Endothelial cell of umbilical vein (primary cell): ENCODE results near the gene ZSCAN5A. TPM values are rescaled to one million over a fixed set of nuclear protein-coding genes. Genes with fewer than 3 reads are reported as not detected.

Experiments used
- BruUV-seq: library from RNA; stranded (reverse); fragments of 400-500 nt; replicated peaks from 2 replicates; lab custom pipeline; 2021; lab: Mats Ljungman, UMichigan
- CTCF ChIA-PET: fragments of 300-600, 350-600 bp; sonication (Branson Sonifier 250); formaldehyde crosslinking; loops from one replicate; lab custom pipeline; 2021; ENCODE audit warnings: antibody characterized with exemption, inconsistent platforms; lab: Charles Lee
- POLR2A ChIA-PET: fragments of 300-600, 350-600 bp; sonication (Branson Sonifier 250); formaldehyde crosslinking; loops from one replicate; lab custom pipeline; 2021; ENCODE audit warnings: antibody characterized with exemption, inconsistent platforms; lab: Charles Lee
- DNase-seq: peaks from one replicate; pipeline ENCODE4 v3.0.0-alpha.2; 2011; ENCODE audit warnings: low read depth, low spot score
- FAIRE-seq: peaks from 2 replicates; lab custom pipeline; 2011; peaks lifted over from hg19 to GRCh38; lab: Jason Lieb, UNC
- H2AFZ ChIP-seq: 2 replicates; pipeline ENCODE4 v1.6.0; 2012; ENCODE audit warnings: low read depth, low read length, control low read depth, inconsistent platforms
- H3K27ac ChIP-seq: 2 replicates; pipeline ENCODE4 v1.5.1; 2011; ENCODE audit warnings: low read depth, mild to moderate bottlenecking, control low read depth, low read length, moderate library complexity; ENCODE audit not compliant: insufficient read depth
- H3K27me3 ChIP-seq, 2 experiments: 2 replicates each; pipeline versions ENCODE4 v1.6.0 to v1.6.1; 2011; ENCODE audit warnings: low read length in 2 of 2, mixed read lengths in 1 of 2; ENCODE audit not compliant: control insufficient read depth in 2 of 2, insufficient read depth in 2 of 2
- H3K36me3 ChIP-seq, 2 experiments: 2 replicates in 1 of 2; 3 replicates in 1 of 2; pipeline ENCODE4 v1.5.1; 2011; ENCODE audit warnings: low read length in 2 of 2, mild to moderate bottlenecking in 1 of 2, moderate library complexity in 1 of 2; ENCODE audit not compliant: control insufficient read depth in 2 of 2, insufficient read depth in 2 of 2; ENCODE audit errors: extremely low read depth in 1 of 2
- H3K4me1 ChIP-seq: 3 replicates; pipeline ENCODE4 v1.5.1; 2011; ENCODE audit warnings: mild to moderate bottlenecking, low read length; ENCODE audit not compliant: control insufficient read depth, insufficient read depth; ENCODE audit errors: extremely low read depth
- H3K4me2 ChIP-seq: 2 replicates; pipeline ENCODE4 v1.6.1; 2011; ENCODE audit warnings: low read length, control low read depth, mixed read lengths; ENCODE audit not compliant: insufficient read depth
- H3K4me3 ChIP-seq, 3 experiments: fragments of 200-600 bp in 1 of 3; sonication (generic), shearing (Covaris generic) in 1 of 3; replicated peaks in 1 of 3; 2 replicates each; pipeline ENCODE4 v1.5.1; 2011 to 2016; ENCODE audit warnings: control low read depth in 3 of 3, low read length in 3 of 3, mild to moderate bottlenecking in 2 of 3, inconsistent platforms in 1 of 3, low read depth in 1 of 3, moderate library complexity in 1 of 3; ENCODE audit not compliant: insufficient read depth in 1 of 3
- H3K79me2 ChIP-seq: 2 replicates; pipeline ENCODE4 v1.6.0; 2012; ENCODE audit warnings: low read length, inconsistent platforms; ENCODE audit not compliant: control insufficient read depth, insufficient read depth
- H3K9ac ChIP-seq: replicated peaks from 2 replicates; pipeline ENCODE3; 2011; ENCODE audit warnings: low read length, control low read depth; ENCODE audit not compliant: insufficient read depth; ENCODE audit errors: extremely low read depth
- H3K9me1 ChIP-seq: replicated peaks from 3 replicates; pipeline ENCODE4 v1.6.0; 2011; ENCODE audit warnings: mild to moderate bottlenecking, low read length; ENCODE audit not compliant: control insufficient read depth, insufficient read depth; ENCODE audit errors: extremely low read depth
- H3K9me3 ChIP-seq: replicated peaks from 2 replicates; pipeline ENCODE4 v1.5.1; 2012; ENCODE audit warnings: low read length, inconsistent platforms; ENCODE audit not compliant: control insufficient read depth, insufficient read depth
- H4K20me1 ChIP-seq: replicated peaks from 2 replicates; pipeline ENCODE3; 2011; ENCODE audit warnings: mild to moderate bottlenecking, low read length; ENCODE audit not compliant: control insufficient read depth, insufficient read depth; ENCODE audit errors: extremely low read depth
- CTCF ChIP-seq, 2 donors: IDR thresholded peaks; 1 replicate in 1 of 2; 2 replicates in 1 of 2; pipeline ENCODE4 v1.5.1; 2011; ENCODE audit warnings: low read length in 2 of 2, mild to moderate bottlenecking in 2 of 2, moderate library complexity in 2 of 2, control low read depth in 1 of 2, inconsistent platforms in 1 of 2, low read depth in 1 of 2; ENCODE audit not compliant: insufficient read depth in 1 of 2; ENCODE audit errors: extremely low read depth in 1 of 2
- EZH2 ChIP-seq: IDR thresholded peaks from 2 replicates; pipeline ENCODE4 v1.6.1; 2012; ENCODE audit warnings: borderline replicate concordance, low read depth, mild to moderate bottlenecking, moderate library complexity, low read length, inconsistent platforms; ENCODE audit not compliant: severe bottlenecking
- FOS ChIP-seq: IDR thresholded peaks from 2 replicates; pipeline ENCODE4 v1.6.1; 2011; ENCODE audit warnings: mild to moderate bottlenecking, low read length, moderate library complexity, borderline replicate concordance; ENCODE audit not compliant: insufficient read depth
- GATA2 ChIP-seq: IDR thresholded peaks from 2 replicates; pipeline ENCODE4 v1.7.0; 2011; ENCODE audit warnings: low read depth, mild to moderate bottlenecking, moderate library complexity, mixed read lengths, low read length; ENCODE audit not compliant: insufficient read length, insufficient read depth
- JUN ChIP-seq: IDR thresholded peaks from 2 replicates; pipeline ENCODE4 v1.6.1; 2011; ENCODE audit warnings: borderline replicate concordance, low read depth; ENCODE audit not compliant: insufficient read length, insufficient read depth
- MAX ChIP-seq: IDR thresholded peaks from 2 replicates; pipeline ENCODE4 v1.6.1; 2011; ENCODE audit not compliant: insufficient read depth, insufficient read length
- MYC ChIP-seq: IDR thresholded peaks from one replicate; pipeline ENCODE4 v1.6.1; 2011; ENCODE audit warnings: mild to moderate bottlenecking, low read depth, low read length
- POLR2A ChIP-seq: IDR thresholded peaks from 2 replicates; pipeline ENCODE4 v1.6.1; 2012; ENCODE audit warnings: low read depth, mild to moderate bottlenecking, control low read depth, low read length
- POLR2AphosphoS5 ChIP-seq: IDR thresholded peaks from 2 replicates; pipeline ENCODE4 v1.6.1; 2012; ENCODE audit warnings: low read depth, mild to moderate bottlenecking, control low read depth, low read length, moderate library complexity; ENCODE audit not compliant: insufficient read depth
- dilution Hi-C: fragments of 300-500 bp; cut with MboI; formaldehyde crosslinking; loops from one replicate; pipeline ENCODE4 v1.15.0; 2019; ENCODE audit warnings: low sequenced_read_pairs; ENCODE audit not compliant: extremely low pct_ligation_motif_present
- intact Hi-C: fragments of 100-400 bp; cut with micrococcal nuclease; formaldehyde crosslinking; loops from one replicate; pipeline ENCODE4 v1.10.0; 2022
- polyA plus RNA-seq, 4 experiments: library from polyadenylated mRNA; depleted of rRNA in 3 of 4; stranded (reverse) in 3 of 4; unstranded in 1 of 4; fragments of >200 nt; gene quantifications; 2 replicates each; pipeline versions ENCODE4 v1.2.1 to v1.2.3, GENCODE V29; 2011 to 2012; ENCODE audit warnings: missing spikeins in 1 of 4
- total RNA-seq: library from RNA; stranded (reverse); gene quantifications from 2 replicates; pipeline ENCODE4 v1.2.3, GENCODE V29; 2021

ZSCAN5A gene
- total and polyA plus RNA-seq, 2 donors (not counting 3 experiments of a cell fraction or from before 2014, with no cell fraction given) = 5.1 to 12.2 TPM

GRCh38 chr19:56201973-56202372, 112.7 kb downstream of the ZSCAN5A start, which contains the start of gene ZSCAN5C:
TSS of gene ZSCAN5C (plus strand) at chr19:56202273. CDS start at chr19:56205914, 3,641 bp downstream.
- Histone ChIP-seq H3K36me3 (no peaks in the 10 kb centered on the region), H3K79me2 (no peaks in the 10 kb centered on the region), H2AFZ (no peak within 1 kb of the TSS), H3K4me2 (no peak within 1 kb of the TSS), H3K4me1 (no peaks in the 10 kb centered on the region), H4K20me1 (no peaks in the 10 kb centered on the region), H3K27ac (no peak within 1 kb of the TSS), H3K4me3 (no peak within 1 kb of the TSS), H3K9me1 (no peaks in the 10 kb centered on the region), H3K9ac (no peak within 1 kb of the TSS), H3K27me3 (no peaks in the 10 kb centered on the region), H3K9me3 (no peaks in the 10 kb centered on the region)
- DNase-seq (no peak), FAIRE-seq (no peak)
- no TSS peak for BruUV-seq
- CTCF ChIA-PET = no interaction called here
- POLR2A ChIA-PET = no interaction called here
- dilution Hi-C loops (no loop called here), intact Hi-C loops (no loop called here)
- no peak for TF ChIP-seq MYC
- no peak for TF ChIP-seq POLR2A
- no peak for TF ChIP-seq EZH2
- TF ChIP-seq JUN = no peak
- no peak for TF ChIP-seq GATA2
- TF ChIP-seq CTCF (IDR thresholded peaks at IDR 0.05; ENCODE audit: extremely low read depth in 1 of 2, insufficient read depth in 1 of 2, low read depth in 1 of 2, low read length in 2 of 2) = no peak
- no peak for TF ChIP-seq FOS
- TF ChIP-seq POLR2AphosphoS5 = no peak
- no peak for TF ChIP-seq MAX
